ENCODE data around the gene FASTKD2.

- TF ChIP-seq CTCF (IDR thresholded peaks at IDR 0.05; ENCODE audit: low read depth, low read length) (no peak), EZH2phosphoT487 (IDR thresholded peaks at IDR 0.05; ENCODE audit: low read depth) (no peak)
These were observed 9.5 kb downstream of the FASTKD2 start for GRCh38 chr2:206774871-206775270.
